H9 (cell line): ENCODE results near the gene PYGB. TPM values are rescaled to one million over a fixed set of nuclear protein-coding genes. Genes with fewer than 3 reads are reported as not detected.

ENCODE experiments used
- DNase-seq: peaks from one replicate; pipeline ENCODE4 v3.0.0-alpha.2; 2017
- H2AFZ ChIP-seq: one replicate; pipeline ENCODE4 v1.6.1; 2013; ENCODE audit warnings: mild to moderate bottlenecking, low read length, control low read depth, moderate library complexity
- H2AK5ac ChIP-seq: 2 replicates; pipeline ENCODE4 v1.6.1; 2013; ENCODE audit warnings: low read length, control low read depth, mixed read lengths; ENCODE audit not compliant: insufficient read length
- H2BK120ac ChIP-seq: one replicate; pipeline ENCODE4 v1.6.1; 2013; ENCODE audit warnings: low read depth, mild to moderate bottlenecking, low read length, control low read depth, inconsistent platforms; ENCODE audit not compliant: poor library complexity, severe bottlenecking
- H2BK12ac ChIP-seq: 2 replicates; pipeline ENCODE4 v1.6.1; 2013; ENCODE audit warnings: low read length, control low read depth, mixed read lengths, low read depth; ENCODE audit not compliant: insufficient read length
- H2BK15ac ChIP-seq: 2 replicates; pipeline ENCODE4 v1.6.1; 2013; ENCODE audit warnings: low read depth, low read length, control low read depth
- H2BK20ac ChIP-seq: one replicate; pipeline ENCODE4 v1.6.1; 2013; ENCODE audit warnings: low read depth, mild to moderate bottlenecking, low read length, control low read depth, inconsistent platforms; ENCODE audit not compliant: poor library complexity, severe bottlenecking
- H2BK5ac ChIP-seq: 2 replicates; pipeline ENCODE4 v1.6.1; 2013; ENCODE audit warnings: low read length, control low read depth, mixed read lengths; ENCODE audit not compliant: insufficient read length
- H3K14ac ChIP-seq: 2 replicates; pipeline ENCODE4 v1.6.1; 2013; ENCODE audit warnings: low read length, control low read depth; ENCODE audit not compliant: insufficient read depth
- H3K18ac ChIP-seq: 2 replicates; pipeline ENCODE4 v1.6.1; 2013; ENCODE audit warnings: low read depth, mild to moderate bottlenecking, mixed read lengths, low read length, control low read depth; ENCODE audit not compliant: insufficient read length
- H3K23ac ChIP-seq: 2 replicates; pipeline ENCODE4 v1.6.1; 2013; ENCODE audit warnings: low read length, control low read depth, mixed read lengths, low read depth; ENCODE audit not compliant: insufficient read length
- H3K23me2 ChIP-seq: 2 replicates; pipeline ENCODE4 v1.6.1; 2013; ENCODE audit warnings: low read depth, mild to moderate bottlenecking, mixed read lengths, low read length, control low read depth; ENCODE audit not compliant: insufficient read length, poor library complexity, severe bottlenecking
- H3K27ac ChIP-seq: 2 replicates; pipeline ENCODE4 v1.5.1; 2013; ENCODE audit warnings: low read length, control low read depth, mixed read lengths, low read depth; ENCODE audit not compliant: insufficient read length
- H3K27me3 ChIP-seq: 2 replicates; pipeline ENCODE4 v1.6.1; 2013; ENCODE audit warnings: low read length, control low read depth, inconsistent platforms; ENCODE audit not compliant: insufficient read depth
- H3K4ac ChIP-seq: 2 replicates; pipeline ENCODE4 v1.6.1; 2013; ENCODE audit warnings: low read depth, mild to moderate bottlenecking, control low read depth, inconsistent platforms, low read length, moderate library complexity
- H3K4me1 ChIP-seq: 2 replicates; pipeline ENCODE4 v1.6.1; 2013; ENCODE audit warnings: low read length, control low read depth, inconsistent platforms; ENCODE audit not compliant: insufficient read depth
- H3K4me2 ChIP-seq: 2 replicates; pipeline ENCODE4 v1.6.1; 2013; ENCODE audit warnings: low read length, control low read depth, mixed read lengths; ENCODE audit not compliant: insufficient read length, insufficient read depth
- H3K56ac ChIP-seq: 2 replicates; pipeline ENCODE4 v1.6.1; 2013; ENCODE audit warnings: low read depth, mild to moderate bottlenecking, mixed read lengths, low read length, control low read depth; ENCODE audit not compliant: insufficient read length
- H3K79me1 ChIP-seq: 2 replicates; pipeline ENCODE4 v1.6.1; 2013; ENCODE audit warnings: low read depth, mild to moderate bottlenecking, moderate library complexity, low read length, control low read depth, inconsistent platforms; ENCODE audit not compliant: insufficient read depth, poor library complexity, severe bottlenecking
- H3K79me2 ChIP-seq: 2 replicates; pipeline ENCODE4 v1.6.1; 2013; ENCODE audit warnings: low read length, control low read depth, inconsistent platforms; ENCODE audit not compliant: insufficient read depth
- H3K9ac ChIP-seq: 2 replicates; pipeline ENCODE4 v1.6.1; 2013; ENCODE audit warnings: low read length, control low read depth, mixed read lengths; ENCODE audit not compliant: insufficient read length; ENCODE audit errors: extremely low read depth
- H3K9me3 ChIP-seq: one replicate; pipeline ENCODE4 v1.6.1; 2013; ENCODE audit warnings: low read depth, low read length, inconsistent platforms; ENCODE audit not compliant: control insufficient read depth
- H3T11ph ChIP-seq: one replicate; pipeline ENCODE4 v1.6.1; 2013; ENCODE audit warnings: mild to moderate bottlenecking, low read length, control low read depth, inconsistent platforms
- H4K20me1 ChIP-seq: one replicate; pipeline ENCODE4 v1.6.1; 2013; ENCODE audit not compliant: control insufficient read depth, insufficient read length, insufficient read depth
- H4K5ac ChIP-seq: 2 replicates; pipeline ENCODE4 v1.6.1; 2013; ENCODE audit warnings: low read depth, mild to moderate bottlenecking, mixed read lengths, low read length, control low read depth; ENCODE audit not compliant: insufficient read length
- H4K8ac ChIP-seq: replicated peaks from 2 replicates; pipeline ENCODE4 v1.6.1; 2013; ENCODE audit warnings: low read length, control low read depth, mixed read lengths, low read depth; ENCODE audit not compliant: insufficient read length
- H4K91ac ChIP-seq: 2 replicates; pipeline ENCODE4 v1.6.1; 2013; ENCODE audit warnings: low read depth, mild to moderate bottlenecking, moderate library complexity, mixed read lengths, low read length, control low read depth; ENCODE audit not compliant: insufficient read length
- H3K27ac Mint-ChIP-seq, 3 experiments: 2 replicates in 2 of 3; 3 replicates in 1 of 3; pipeline ENCODE4 v1.8.0; 2020 to 2021; ENCODE audit warnings: mixed read lengths in 3 of 3, mild to moderate bottlenecking in 1 of 3, moderate library complexity in 1 of 3
- H3K27me3 Mint-ChIP-seq: 2 replicates; pipeline ENCODE4 v1.8.0; 2021; ENCODE audit warnings: low read depth, mild to moderate bottlenecking, moderate library complexity, mixed read lengths
- H3K36me3 Mint-ChIP-seq, 3 experiments: 2 replicates in 2 of 3; 3 replicates in 1 of 3; pipeline ENCODE4 v1.8.0; 2020 to 2021; ENCODE audit warnings: low read depth in 3 of 3, mixed read lengths in 3 of 3; ENCODE audit not compliant: insufficient read depth in 1 of 3
- H3K4me1 Mint-ChIP-seq, 2 experiments: 2 replicates each; pipeline ENCODE4 v1.8.0; 2020; ENCODE audit warnings: mixed read lengths in 2 of 2
- H3K4me3 Mint-ChIP-seq, 2 experiments: 2 replicates in 1 of 2; 3 replicates in 1 of 2; pipeline ENCODE4 v1.8.0; 2020 to 2021; ENCODE audit warnings: mild to moderate bottlenecking in 2 of 2, mixed read lengths in 2 of 2, moderate library complexity in 1 of 2
- H3K9me3 Mint-ChIP-seq, 2 experiments: 2 replicates in 1 of 2; 3 replicates in 1 of 2; pipeline ENCODE4 v1.8.0; 2020; ENCODE audit warnings: mild to moderate bottlenecking in 2 of 2, mixed read lengths in 2 of 2, moderate library complexity in 1 of 2
- CTCF ChIP-seq: fragments of 200-600 bp; sonication (generic); conservative IDR thresholded peaks from 3 replicates; pipeline ENCODE4 v1.8.0; 2021; ENCODE audit warnings: antibody characterized with exemption, mild to moderate bottlenecking
- WGBS: extraction: QIAGEN DNeasy Blood & Tissue Kit; methylation state at CpG from one replicate; pipeline ENCODE4 v1.1.7; 2013; ENCODE audit warnings: missing lambda C conversion rate, low lambda C conversion rate, mixed read lengths; ENCODE audit not compliant: insufficient read length; ENCODE audit errors: extremely low coverage; 5-methylcytosine and 5-hydroxymethylcytosine counted together
- total RNA-seq: library from RNA; stranded (reverse); gene quantifications from 2 replicates; pipeline ENCODE4 v1.2.1, GENCODE V29; 2021

The PYGB gene
- total RNA-seq, 1 experiment from 2014 or later: 46.9 TPM

DNA sequence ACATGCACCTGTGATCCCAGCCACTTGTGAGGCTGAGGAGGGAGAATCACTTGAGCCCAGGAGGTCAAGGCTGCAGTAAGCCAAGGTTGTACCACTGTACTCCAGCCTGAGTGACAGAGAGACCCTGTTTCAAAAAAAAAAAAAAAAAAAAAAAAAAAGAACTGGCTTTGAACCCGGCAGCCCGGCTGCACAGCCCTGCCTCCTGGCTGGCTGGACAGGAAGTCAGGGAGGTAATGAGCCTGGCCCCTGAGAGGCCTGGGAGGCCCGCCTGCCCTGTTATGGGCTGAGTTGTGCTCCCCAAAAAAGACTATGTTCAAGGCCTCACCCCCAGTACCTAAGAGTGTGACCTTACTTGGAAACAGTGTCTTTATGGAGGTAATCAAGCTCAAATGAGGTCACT lies 77.2 kb downstream of the PYGB start:
- Histone ChIP-seq H3K27ac (no peak overlapping the region), H2BK20ac (no peak overlapping the region), H4K5ac (no peak overlapping the region), H3K4ac (no peak overlapping the region), H3K4me2 (no peak overlapping the region), H3K4me1 (peaks cover 6% of the 10 kb centered on the region), H2AFZ (no peak overlapping the region), H3K9ac (no peak overlapping the region), H4K91ac (no peak overlapping the region), H3K27me3 (no peaks in the 10 kb centered on the region), H3K18ac (no peak overlapping the region), H3T11ph (no peak overlapping the region), H2BK5ac (no peak overlapping the region), H2BK12ac (no peak overlapping the region), H3K79me2 (peaks cover 3% of the 10 kb centered on the region; the same call in 1 of the 2 replicates), H3K23ac (no peak overlapping the region), H3K9me3 (no peaks in the 10 kb centered on the region), H4K20me1 (no peaks in the 10 kb centered on the region), H2BK120ac (no peak overlapping the region), H3K14ac (no peak overlapping the region), H3K56ac (no peak overlapping the region), H3K23me2 (no peaks in the 10 kb centered on the region), H4K8ac (no peak overlapping the region), H3K79me1 (peaks cover 6% of the 10 kb centered on the region), H2AK5ac (no peak overlapping the region), H2BK15ac (no peak overlapping the region)
- Mint-ChIP-seq H3K27me3 (no peaks in the 10 kb centered on the region), H3K9me3 (peaks cover 9% of the 10 kb centered on the region in 2 experiments), H3K4me3 (no peak overlapping the region; a peak in 1 of 5 replicates), H3K36me3 (peaks cover 19 to 36% (median 30%) of the 10 kb centered on the region in 3 experiments), H3K27ac (peak overlapping the region in 1 of 3 experiments; percentile 4; a peak in 1 of 7 replicates), H3K4me1 (peaks cover 21 to 23% of the 10 kb centered on the region in 2 experiments)
- DNase-seq: no peak
- WGBS: no CpG with 5 or more reads among the region's 3 CpGs
- no peak for TF ChIP-seq CTCF
